H9 (cell line): ENCODE measurements around the gene ORMDL2. TPM values are rescaled to one million over a fixed set of nuclear protein-coding genes. Genes with fewer than 3 reads are reported as not detected.

ENCODE experiments used
- DNase-seq: peaks from one replicate; pipeline ENCODE4 v3.0.0-alpha.2; 2017
- H2AFZ ChIP-seq: one replicate; pipeline ENCODE4 v1.6.1; 2013; ENCODE audit warnings: mild to moderate bottlenecking, low read length, control low read depth, moderate library complexity
- H2AK5ac ChIP-seq: 2 replicates; pipeline ENCODE4 v1.6.1; 2013; ENCODE audit warnings: low read length, control low read depth, mixed read lengths; ENCODE audit not compliant: insufficient read length
- H2BK120ac ChIP-seq: one replicate; pipeline ENCODE4 v1.6.1; 2013; ENCODE audit warnings: low read depth, mild to moderate bottlenecking, low read length, control low read depth, inconsistent platforms; ENCODE audit not compliant: poor library complexity, severe bottlenecking
- H2BK12ac ChIP-seq: 2 replicates; pipeline ENCODE4 v1.6.1; 2013; ENCODE audit warnings: low read length, control low read depth, mixed read lengths, low read depth; ENCODE audit not compliant: insufficient read length
- H2BK15ac ChIP-seq: 2 replicates; pipeline ENCODE4 v1.6.1; 2013; ENCODE audit warnings: low read depth, low read length, control low read depth
- H2BK20ac ChIP-seq: one replicate; pipeline ENCODE4 v1.6.1; 2013; ENCODE audit warnings: low read depth, mild to moderate bottlenecking, low read length, control low read depth, inconsistent platforms; ENCODE audit not compliant: poor library complexity, severe bottlenecking
- H2BK5ac ChIP-seq: 2 replicates; pipeline ENCODE4 v1.6.1; 2013; ENCODE audit warnings: low read length, control low read depth, mixed read lengths; ENCODE audit not compliant: insufficient read length
- H3K14ac ChIP-seq: 2 replicates; pipeline ENCODE4 v1.6.1; 2013; ENCODE audit warnings: low read length, control low read depth; ENCODE audit not compliant: insufficient read depth
- H3K18ac ChIP-seq: 2 replicates; pipeline ENCODE4 v1.6.1; 2013; ENCODE audit warnings: low read depth, mild to moderate bottlenecking, mixed read lengths, low read length, control low read depth; ENCODE audit not compliant: insufficient read length
- H3K23ac ChIP-seq: 2 replicates; pipeline ENCODE4 v1.6.1; 2013; ENCODE audit warnings: low read length, control low read depth, mixed read lengths, low read depth; ENCODE audit not compliant: insufficient read length
- H3K23me2 ChIP-seq: 2 replicates; pipeline ENCODE4 v1.6.1; 2013; ENCODE audit warnings: low read depth, mild to moderate bottlenecking, mixed read lengths, low read length, control low read depth; ENCODE audit not compliant: insufficient read length, poor library complexity, severe bottlenecking
- H3K27ac ChIP-seq: 2 replicates; pipeline ENCODE4 v1.5.1; 2013; ENCODE audit warnings: low read length, control low read depth, mixed read lengths, low read depth; ENCODE audit not compliant: insufficient read length
- H3K27me3 ChIP-seq: 2 replicates; pipeline ENCODE4 v1.6.1; 2013; ENCODE audit warnings: low read length, control low read depth, inconsistent platforms; ENCODE audit not compliant: insufficient read depth
- H3K4ac ChIP-seq: 2 replicates; pipeline ENCODE4 v1.6.1; 2013; ENCODE audit warnings: low read depth, mild to moderate bottlenecking, control low read depth, inconsistent platforms, low read length, moderate library complexity
- H3K4me1 ChIP-seq: 2 replicates; pipeline ENCODE4 v1.6.1; 2013; ENCODE audit warnings: low read length, control low read depth, inconsistent platforms; ENCODE audit not compliant: insufficient read depth
- H3K4me2 ChIP-seq: 2 replicates; pipeline ENCODE4 v1.6.1; 2013; ENCODE audit warnings: low read length, control low read depth, mixed read lengths; ENCODE audit not compliant: insufficient read length, insufficient read depth
- H3K56ac ChIP-seq: 2 replicates; pipeline ENCODE4 v1.6.1; 2013; ENCODE audit warnings: low read depth, mild to moderate bottlenecking, mixed read lengths, low read length, control low read depth; ENCODE audit not compliant: insufficient read length
- H3K79me1 ChIP-seq: 2 replicates; pipeline ENCODE4 v1.6.1; 2013; ENCODE audit warnings: low read depth, mild to moderate bottlenecking, moderate library complexity, low read length, control low read depth, inconsistent platforms; ENCODE audit not compliant: insufficient read depth, poor library complexity, severe bottlenecking
- H3K79me2 ChIP-seq: 2 replicates; pipeline ENCODE4 v1.6.1; 2013; ENCODE audit warnings: low read length, control low read depth, inconsistent platforms; ENCODE audit not compliant: insufficient read depth
- H3K9ac ChIP-seq: 2 replicates; pipeline ENCODE4 v1.6.1; 2013; ENCODE audit warnings: low read length, control low read depth, mixed read lengths; ENCODE audit not compliant: insufficient read length; ENCODE audit errors: extremely low read depth
- H3K9me3 ChIP-seq: one replicate; pipeline ENCODE4 v1.6.1; 2013; ENCODE audit warnings: low read depth, low read length, inconsistent platforms; ENCODE audit not compliant: control insufficient read depth
- H3T11ph ChIP-seq: one replicate; pipeline ENCODE4 v1.6.1; 2013; ENCODE audit warnings: mild to moderate bottlenecking, low read length, control low read depth, inconsistent platforms
- H4K20me1 ChIP-seq: one replicate; pipeline ENCODE4 v1.6.1; 2013; ENCODE audit not compliant: control insufficient read depth, insufficient read length, insufficient read depth
- H4K5ac ChIP-seq: 2 replicates; pipeline ENCODE4 v1.6.1; 2013; ENCODE audit warnings: low read depth, mild to moderate bottlenecking, mixed read lengths, low read length, control low read depth; ENCODE audit not compliant: insufficient read length
- H4K8ac ChIP-seq: replicated peaks from 2 replicates; pipeline ENCODE4 v1.6.1; 2013; ENCODE audit warnings: low read length, control low read depth, mixed read lengths, low read depth; ENCODE audit not compliant: insufficient read length
- H4K91ac ChIP-seq: 2 replicates; pipeline ENCODE4 v1.6.1; 2013; ENCODE audit warnings: low read depth, mild to moderate bottlenecking, moderate library complexity, mixed read lengths, low read length, control low read depth; ENCODE audit not compliant: insufficient read length
- H3K27ac Mint-ChIP-seq, 3 experiments: 2 replicates in 2 of 3; 3 replicates in 1 of 3; pipeline ENCODE4 v1.8.0; 2020 to 2021; ENCODE audit warnings: mixed read lengths in 3 of 3, mild to moderate bottlenecking in 1 of 3, moderate library complexity in 1 of 3
- H3K27me3 Mint-ChIP-seq: 2 replicates; pipeline ENCODE4 v1.8.0; 2021; ENCODE audit warnings: low read depth, mild to moderate bottlenecking, moderate library complexity, mixed read lengths
- H3K36me3 Mint-ChIP-seq, 3 experiments: 2 replicates in 2 of 3; 3 replicates in 1 of 3; pipeline ENCODE4 v1.8.0; 2020 to 2021; ENCODE audit warnings: low read depth in 3 of 3, mixed read lengths in 3 of 3; ENCODE audit not compliant: insufficient read depth in 1 of 3
- H3K4me1 Mint-ChIP-seq, 2 experiments: 2 replicates each; pipeline ENCODE4 v1.8.0; 2020; ENCODE audit warnings: mixed read lengths in 2 of 2
- H3K4me3 Mint-ChIP-seq, 2 experiments: 2 replicates in 1 of 2; 3 replicates in 1 of 2; pipeline ENCODE4 v1.8.0; 2020 to 2021; ENCODE audit warnings: mild to moderate bottlenecking in 2 of 2, mixed read lengths in 2 of 2, moderate library complexity in 1 of 2
- H3K9me3 Mint-ChIP-seq, 2 experiments: 2 replicates in 1 of 2; 3 replicates in 1 of 2; pipeline ENCODE4 v1.8.0; 2020; ENCODE audit warnings: mild to moderate bottlenecking in 2 of 2, mixed read lengths in 2 of 2, moderate library complexity in 1 of 2
- CTCF ChIP-seq: fragments of 200-600 bp; sonication (generic); conservative IDR thresholded peaks from 3 replicates; pipeline ENCODE4 v1.8.0; 2021; ENCODE audit warnings: antibody characterized with exemption, mild to moderate bottlenecking
- WGBS: extraction: QIAGEN DNeasy Blood & Tissue Kit; methylation state at CpG from one replicate; pipeline ENCODE4 v1.1.7; 2013; ENCODE audit warnings: missing lambda C conversion rate, low lambda C conversion rate, mixed read lengths; ENCODE audit not compliant: insufficient read length; ENCODE audit errors: extremely low coverage; 5-methylcytosine and 5-hydroxymethylcytosine counted together
- total RNA-seq: library from RNA; stranded (reverse); gene quantifications from 2 replicates; pipeline ENCODE4 v1.2.1, GENCODE V29; 2021

ORMDL2 gene
- total RNA-seq, 1 experiment from 2014 or later, result 51.3 TPM

- no peak overlapping the region for H2BK15ac ChIP-seq
- H3K4me2 ChIP-seq, result no peak overlapping the region
- no peak overlapping the region for H3K4ac ChIP-seq
- no peak overlapping the region for H3K23ac ChIP-seq
- H3K18ac ChIP-seq, result no peak overlapping the region
- no peak overlapping the region for H2BK20ac ChIP-seq
- H3K4me1 ChIP-seq, result no peaks in the 10 kb centered on the region
- DNase-seq, result no peak
- H3K56ac ChIP-seq, result no peak overlapping the region
- H3K79me2 ChIP-seq, result no peaks in the 10 kb centered on the region
- H2BK120ac ChIP-seq, result no peak overlapping the region
- H3K9ac ChIP-seq, result no peak overlapping the region
- no peak overlapping the region for H4K8ac ChIP-seq
- no peak overlapping the region for H2AFZ ChIP-seq
- H2BK5ac ChIP-seq, result no peak overlapping the region
- no peak overlapping the region for H3K27ac ChIP-seq
- H2BK12ac ChIP-seq, result no peak overlapping the region
- no CpG with 5 or more reads among the region's 8 CpGs for WGBS
- Mint-ChIP-seq H3K4me3 (no peak overlapping the region), H3K27me3 (no peaks in the 10 kb centered on the region; the same call in 1 of the 2 replicates), H3K4me1 (no peaks in the 10 kb centered on the region), H3K27ac (no peak overlapping the region), H3K9me3 (peaks cover 5% of the 10 kb centered on the region in 2 experiments), H3K36me3 (peaks cover 0 to 4% (median 0%) of the 10 kb centered on the region in 3 experiments; a peak in 1 of 7 replicates)
- no peak overlapping the region for H4K91ac ChIP-seq
- H3T11ph ChIP-seq, result no peak overlapping the region
- H2AK5ac ChIP-seq, result no peak overlapping the region
- H3K79me1 ChIP-seq, result no peaks in the 10 kb centered on the region
- H4K5ac ChIP-seq, result no peak overlapping the region
- H4K20me1 ChIP-seq, result no peaks in the 10 kb centered on the region
- H3K27me3 ChIP-seq, result no peaks in the 10 kb centered on the region
- H3K23me2 ChIP-seq, result no peaks in the 10 kb centered on the region
- H3K14ac ChIP-seq, result no peak overlapping the region
- TF ChIP-seq CTCF, result no peak
- H3K9me3 ChIP-seq, result no peaks in the 10 kb centered on the region
Measured at GRCh38 chr12:55861396-55861795, 43.6 kb downstream of the ORMDL2 start.
